ENCODE data around the gene KYAT1. TPM values are rescaled to one million over a fixed set of nuclear protein-coding genes. Genes with fewer than 3 reads are reported as not detected.

Gene KYAT1
- total and polyA plus RNA-seq, 2 of the 8 experiments (the other 6 are each of a cell fraction or from before 2014, with no cell fraction given): 30.4 to 42.2 TPM

DNA sequence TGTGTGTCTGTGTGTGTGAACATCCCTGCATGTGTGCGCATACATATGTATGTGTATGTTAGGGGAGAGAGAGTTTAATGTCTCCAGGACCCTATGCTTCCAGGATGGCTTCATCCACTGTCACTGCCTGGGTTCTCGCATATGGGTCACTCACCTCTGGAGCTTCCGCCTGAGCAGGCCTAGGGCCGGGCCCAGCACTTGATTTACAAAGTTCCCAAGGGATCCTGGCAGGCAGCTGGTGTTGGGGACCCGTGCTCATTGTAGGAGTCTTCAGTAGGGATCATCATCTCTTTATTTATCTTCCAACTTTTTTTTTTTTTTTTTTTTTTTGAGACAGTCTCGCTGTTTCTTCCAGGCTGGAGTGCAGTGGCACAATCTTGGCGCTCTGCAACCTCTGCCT is 81.7 kb downstream of the KYAT1 start (continued):
- TF ChIP-seq, protein P1, sequence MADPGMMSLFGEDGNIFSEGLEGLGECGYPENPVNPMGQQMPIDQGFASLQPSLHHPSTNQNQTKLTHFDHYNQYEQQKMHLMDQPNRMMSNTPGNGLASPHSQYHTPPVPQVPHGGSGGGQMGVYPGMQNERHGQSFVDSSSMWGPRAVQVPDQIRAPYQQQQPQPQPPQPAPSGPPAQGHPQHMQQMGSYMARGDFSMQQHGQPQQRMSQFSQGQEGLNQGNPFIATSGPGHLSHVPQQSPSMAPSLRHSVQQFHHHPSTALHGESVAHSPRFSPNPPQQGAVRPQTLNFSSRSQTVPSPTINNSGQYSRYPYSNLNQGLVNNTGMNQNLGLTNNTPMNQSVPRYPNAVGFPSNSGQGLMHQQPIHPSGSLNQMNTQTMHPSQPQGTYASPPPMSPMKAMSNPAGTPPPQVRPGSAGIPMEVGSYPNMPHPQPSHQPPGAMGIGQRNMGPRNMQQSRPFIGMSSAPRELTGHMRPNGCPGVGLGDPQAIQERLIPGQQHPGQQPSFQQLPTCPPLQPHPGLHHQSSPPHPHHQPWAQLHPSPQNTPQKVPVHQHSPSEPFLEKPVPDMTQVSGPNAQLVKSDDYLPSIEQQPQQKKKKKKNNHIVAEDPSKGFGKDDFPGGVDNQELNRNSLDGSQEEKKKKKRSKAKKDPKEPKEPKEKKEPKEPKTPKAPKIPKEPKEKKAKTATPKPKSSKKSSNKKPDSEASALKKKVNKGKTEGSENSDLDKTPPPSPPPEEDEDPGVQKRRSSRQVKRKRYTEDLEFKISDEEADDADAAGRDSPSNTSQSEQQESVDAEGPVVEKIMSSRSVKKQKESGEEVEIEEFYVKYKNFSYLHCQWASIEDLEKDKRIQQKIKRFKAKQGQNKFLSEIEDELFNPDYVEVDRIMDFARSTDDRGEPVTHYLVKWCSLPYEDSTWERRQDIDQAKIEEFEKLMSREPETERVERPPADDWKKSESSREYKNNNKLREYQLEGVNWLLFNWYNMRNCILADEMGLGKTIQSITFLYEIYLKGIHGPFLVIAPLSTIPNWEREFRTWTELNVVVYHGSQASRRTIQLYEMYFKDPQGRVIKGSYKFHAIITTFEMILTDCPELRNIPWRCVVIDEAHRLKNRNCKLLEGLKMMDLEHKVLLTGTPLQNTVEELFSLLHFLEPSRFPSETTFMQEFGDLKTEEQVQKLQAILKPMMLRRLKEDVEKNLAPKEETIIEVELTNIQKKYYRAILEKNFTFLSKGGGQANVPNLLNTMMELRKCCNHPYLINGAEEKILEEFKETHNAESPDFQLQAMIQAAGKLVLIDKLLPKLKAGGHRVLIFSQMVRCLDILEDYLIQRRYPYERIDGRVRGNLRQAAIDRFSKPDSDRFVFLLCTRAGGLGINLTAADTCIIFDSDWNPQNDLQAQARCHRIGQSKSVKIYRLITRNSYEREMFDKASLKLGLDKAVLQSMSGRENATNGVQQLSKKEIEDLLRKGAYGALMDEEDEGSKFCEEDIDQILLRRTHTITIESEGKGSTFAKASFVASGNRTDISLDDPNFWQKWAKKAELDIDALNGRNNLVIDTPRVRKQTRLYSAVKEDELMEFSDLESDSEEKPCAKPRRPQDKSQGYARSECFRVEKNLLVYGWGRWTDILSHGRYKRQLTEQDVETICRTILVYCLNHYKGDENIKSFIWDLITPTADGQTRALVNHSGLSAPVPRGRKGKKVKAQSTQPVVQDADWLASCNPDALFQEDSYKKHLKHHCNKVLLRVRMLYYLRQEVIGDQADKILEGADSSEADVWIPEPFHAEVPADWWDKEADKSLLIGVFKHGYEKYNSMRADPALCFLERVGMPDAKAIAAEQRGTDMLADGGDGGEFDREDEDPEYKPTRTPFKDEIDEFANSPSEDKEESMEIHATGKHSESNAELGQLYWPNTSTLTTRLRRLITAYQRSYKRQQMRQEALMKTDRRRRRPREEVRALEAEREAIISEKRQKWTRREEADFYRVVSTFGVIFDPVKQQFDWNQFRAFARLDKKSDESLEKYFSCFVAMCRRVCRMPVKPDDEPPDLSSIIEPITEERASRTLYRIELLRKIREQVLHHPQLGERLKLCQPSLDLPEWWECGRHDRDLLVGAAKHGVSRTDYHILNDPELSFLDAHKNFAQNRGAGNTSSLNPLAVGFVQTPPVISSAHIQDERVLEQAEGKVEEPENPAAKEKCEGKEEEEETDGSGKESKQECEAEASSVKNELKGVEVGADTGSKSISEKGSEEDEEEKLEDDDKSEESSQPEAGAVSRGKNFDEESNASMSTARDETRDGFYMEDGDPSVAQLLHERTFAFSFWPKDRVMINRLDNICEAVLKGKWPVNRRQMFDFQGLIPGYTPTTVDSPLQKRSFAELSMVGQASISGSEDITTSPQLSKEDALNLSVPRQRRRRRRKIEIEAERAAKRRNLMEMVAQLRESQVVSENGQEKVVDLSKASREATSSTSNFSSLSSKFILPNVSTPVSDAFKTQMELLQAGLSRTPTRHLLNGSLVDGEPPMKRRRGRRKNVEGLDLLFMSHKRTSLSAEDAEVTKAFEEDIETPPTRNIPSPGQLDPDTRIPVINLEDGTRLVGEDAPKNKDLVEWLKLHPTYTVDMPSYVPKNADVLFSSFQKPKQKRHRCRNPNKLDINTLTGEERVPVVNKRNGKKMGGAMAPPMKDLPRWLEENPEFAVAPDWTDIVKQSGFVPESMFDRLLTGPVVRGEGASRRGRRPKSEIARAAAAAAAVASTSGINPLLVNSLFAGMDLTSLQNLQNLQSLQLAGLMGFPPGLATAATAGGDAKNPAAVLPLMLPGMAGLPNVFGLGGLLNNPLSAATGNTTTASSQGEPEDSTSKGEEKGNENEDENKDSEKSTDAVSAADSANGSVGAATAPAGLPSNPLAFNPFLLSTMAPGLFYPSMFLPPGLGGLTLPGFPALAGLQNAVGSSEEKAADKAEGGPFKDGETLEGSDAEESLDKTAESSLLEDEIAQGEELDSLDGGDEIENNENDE (IDR thresholded peaks at IDR 0.05; ENCODE audit: insufficient replicate concordance, low read length): no peak
- TF ChIP-seq RNF2 (IDR thresholded peaks at IDR 0.05; ENCODE audit: borderline replicate concordance, low read depth, low read length, missing control alignments, poor library complexity, severe bottlenecking) (no peak), NRF1 (IDR thresholded peaks at IDR 0.05; ENCODE audit: low read depth, low read length) (no peak)

Measured in H1 (cell line).